Lower leg skin (tissue), 4 donors: Measurements from ENCODE around the gene SPRY4. TPM values are rescaled to one million over a fixed set of nuclear protein-coding genes. Genes with fewer than 3 reads are reported as not detected.

Experiments
- DNase-seq, 2 donors: peaks; one replicate each; pipeline ENCODE4 v3.0.0-alpha.2; 2019; ENCODE audit warnings: low spot score in 2 of 2
- H3K4me3 ChIP-seq: fragments of 200-600 bp; sonication (generic); 2 replicates; pipeline ENCODE4 v1.5.1; 2017; ENCODE audit warnings: mild to moderate bottlenecking, low read depth; ENCODE audit not compliant: poor library complexity, severe bottlenecking
- POLR2A ChIP-seq, 2 donors: fragments of 450-650 bp; IDR thresholded peaks; one replicate each; pipeline ENCODE4 v1.6.1; 2016 to 2017; ENCODE audit warnings: antibody characterized with exemption in 2 of 2, mild to moderate bottlenecking in 1 of 2, moderate library complexity in 1 of 2
- WGBS, 2 donors: methylation state at CpG; one replicate each; pipeline ENCODE4 v1.1.5; 2018; 5-methylcytosine and 5-hydroxymethylcytosine counted together
- intact Hi-C: fragments of 100-400 bp; cut with DNase I; formaldehyde crosslinking; loops from one replicate; pipeline ENCODE4 v1.15.0; 2023; ENCODE audit warnings: low total_unique reads
- total RNA-seq, 4 donors: library from RNA; depleted of rRNA; stranded (reverse); fragments of >200 nt; gene quantifications; one replicate each; pipeline ENCODE4 v1.1.0, GENCODE V29; 2016
- TF ChIP-seq, protein P1 (sequence below), 3 donors: fragments of 450-650 bp; IDR thresholded peaks; one replicate each; pipeline ENCODE4 v1.5.1; 2016; ENCODE audit warnings: antibody characterized with exemption in 3 of 3, mild to moderate bottlenecking in 3 of 3, moderate library complexity in 2 of 3

Gene SPRY4
- total RNA-seq, 4 donors from 2014 or later, result 2.4 to 11.0 (median 6.0) TPM

DNA sequence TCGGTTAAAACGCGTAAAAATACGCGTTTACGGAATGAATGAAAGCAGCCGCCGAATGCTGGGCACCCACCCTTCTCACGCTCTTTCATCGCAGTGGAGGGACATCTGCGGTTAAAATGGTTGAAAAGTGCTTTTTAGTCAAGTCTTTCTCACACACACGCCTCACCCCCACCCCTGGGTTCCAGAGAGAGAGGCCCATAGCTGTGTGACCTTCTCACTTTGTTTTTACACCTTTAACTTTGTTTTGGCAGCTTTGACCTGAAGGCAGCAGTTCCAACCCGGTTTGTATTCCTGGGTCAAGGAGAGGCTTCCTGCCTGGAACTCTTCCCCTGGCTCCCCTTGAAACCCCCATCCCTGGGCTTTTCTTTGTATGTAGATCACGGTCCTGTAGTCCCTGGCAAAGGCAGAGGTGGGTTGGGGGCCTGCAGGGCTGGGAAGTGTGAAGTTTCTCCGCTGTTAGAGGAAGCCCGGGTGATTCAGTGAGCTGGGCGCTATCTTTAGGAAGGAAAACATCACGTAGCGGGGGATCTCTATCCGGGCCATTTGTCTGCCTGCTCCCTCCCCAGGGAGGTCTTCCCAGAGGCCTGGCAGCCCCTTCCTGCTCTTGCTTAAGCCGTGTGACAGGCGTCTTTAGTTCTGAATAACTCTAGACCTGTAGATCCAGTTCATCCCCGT is 29.6 kb downstream of the SPRY4 start:
- TF ChIP-seq, protein P1, sequence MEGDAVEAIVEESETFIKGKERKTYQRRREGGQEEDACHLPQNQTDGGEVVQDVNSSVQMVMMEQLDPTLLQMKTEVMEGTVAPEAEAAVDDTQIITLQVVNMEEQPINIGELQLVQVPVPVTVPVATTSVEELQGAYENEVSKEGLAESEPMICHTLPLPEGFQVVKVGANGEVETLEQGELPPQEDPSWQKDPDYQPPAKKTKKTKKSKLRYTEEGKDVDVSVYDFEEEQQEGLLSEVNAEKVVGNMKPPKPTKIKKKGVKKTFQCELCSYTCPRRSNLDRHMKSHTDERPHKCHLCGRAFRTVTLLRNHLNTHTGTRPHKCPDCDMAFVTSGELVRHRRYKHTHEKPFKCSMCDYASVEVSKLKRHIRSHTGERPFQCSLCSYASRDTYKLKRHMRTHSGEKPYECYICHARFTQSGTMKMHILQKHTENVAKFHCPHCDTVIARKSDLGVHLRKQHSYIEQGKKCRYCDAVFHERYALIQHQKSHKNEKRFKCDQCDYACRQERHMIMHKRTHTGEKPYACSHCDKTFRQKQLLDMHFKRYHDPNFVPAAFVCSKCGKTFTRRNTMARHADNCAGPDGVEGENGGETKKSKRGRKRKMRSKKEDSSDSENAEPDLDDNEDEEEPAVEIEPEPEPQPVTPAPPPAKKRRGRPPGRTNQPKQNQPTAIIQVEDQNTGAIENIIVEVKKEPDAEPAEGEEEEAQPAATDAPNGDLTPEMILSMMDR (IDR thresholded peaks at IDR 0.05), result no peak
- TF ChIP-seq POLR2A (IDR thresholded peaks at IDR 0.05), result no peak
- H3K4me3 ChIP-seq, result no peak overlapping the region
- WGBS, 2 donors, result 72 to 78% methylated on average over 23 of the region's 23 CpGs
- intact Hi-C loops, result no loop called here
- no peak for DNase-seq

DNA sequence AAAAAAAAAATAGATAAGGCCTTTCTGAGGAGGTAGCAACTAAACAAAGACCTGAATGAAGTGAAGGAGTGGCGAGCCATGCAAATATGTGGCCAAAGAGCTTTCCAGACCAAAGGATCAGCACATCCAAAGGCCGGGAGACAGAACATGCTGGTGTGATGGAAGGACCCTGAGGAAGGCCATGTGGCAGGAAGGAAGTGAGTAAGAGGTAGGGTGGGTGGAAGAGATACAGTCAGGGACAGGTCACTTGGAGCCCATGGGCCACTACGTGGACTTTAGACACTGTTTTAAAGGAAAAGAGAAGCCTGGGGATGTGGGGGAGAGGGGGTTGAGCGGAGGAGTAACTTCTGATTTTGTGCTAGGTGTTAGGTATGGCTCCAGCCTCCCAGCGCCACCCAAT is 31.3 kb downstream of the SPRY4 start:
- TF ChIP-seq, protein P1 (IDR thresholded peaks at IDR 0.05), result no peak
- no peak for TF ChIP-seq POLR2A (IDR thresholded peaks at IDR 0.05)
- no peak overlapping the region for H3K4me3 ChIP-seq
- no peak for DNase-seq
- WGBS, 2 donors, result 77 to 83% methylated on average over 5 of the region's 5 CpGs
- intact Hi-C loops, result no loop called here

DNA sequence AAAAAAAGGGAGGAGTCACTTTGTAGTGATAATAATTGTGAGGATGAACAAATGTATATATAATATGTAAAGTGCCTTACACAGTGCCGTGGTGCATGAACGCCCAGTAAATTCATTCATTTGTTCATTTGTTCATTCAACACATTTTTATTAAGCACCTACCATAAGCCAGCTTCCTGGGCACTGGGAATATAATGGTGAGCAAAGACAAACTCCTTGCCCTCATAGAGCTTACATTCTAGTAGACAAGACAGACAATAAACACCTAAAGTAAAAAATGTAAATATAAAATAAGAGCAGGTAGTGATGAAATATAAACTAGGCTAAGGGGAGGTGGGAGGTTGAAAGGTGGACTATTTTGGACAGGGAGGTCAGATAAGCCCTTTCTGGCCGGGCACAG is 32.0 kb downstream of the SPRY4 start:
- H3K4me3 ChIP-seq, result no peak overlapping the region
- no peak for TF ChIP-seq POLR2A (IDR thresholded peaks at IDR 0.05)
- no peak for DNase-seq
- intact Hi-C loops, result no loop called here
- 93 to 97% methylated on average over 3 of the region's 3 CpGs for WGBS, 2 donors

DNA sequence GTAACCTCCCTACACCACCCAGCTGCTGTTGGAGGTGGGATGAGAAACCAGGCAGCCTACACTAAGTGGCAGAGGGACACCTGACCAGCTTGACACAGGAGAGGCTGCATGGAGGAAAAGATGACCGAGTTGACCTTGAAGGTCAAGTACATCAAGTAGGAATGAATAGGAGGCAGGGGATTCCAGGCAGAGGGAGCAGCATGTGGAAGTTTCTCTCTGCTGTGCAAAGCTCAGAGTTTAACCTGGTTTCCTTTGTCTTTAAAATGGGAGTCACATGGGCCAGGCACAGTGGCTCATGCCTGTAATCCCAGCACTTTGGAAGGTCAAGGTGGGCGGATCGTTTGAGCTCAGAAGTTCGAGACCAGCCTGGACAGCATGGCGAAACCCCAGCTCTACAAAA is 32.6 kb downstream of the SPRY4 start:
- 91 to 93% methylated on average over 5 of the region's 5 CpGs for whole genome bisulfite sequencing, 2 donors
- TF ChIP-seq, protein P1 (IDR thresholded peaks at IDR 0.05), result no peak
- TF ChIP-seq POLR2A (IDR thresholded peaks at IDR 0.05), result no peak
- DNase-seq, result no peak
- no peak overlapping the region for H3K4me3 ChIP-seq
- intact Hi-C loops, result no loop called here

DNA sequence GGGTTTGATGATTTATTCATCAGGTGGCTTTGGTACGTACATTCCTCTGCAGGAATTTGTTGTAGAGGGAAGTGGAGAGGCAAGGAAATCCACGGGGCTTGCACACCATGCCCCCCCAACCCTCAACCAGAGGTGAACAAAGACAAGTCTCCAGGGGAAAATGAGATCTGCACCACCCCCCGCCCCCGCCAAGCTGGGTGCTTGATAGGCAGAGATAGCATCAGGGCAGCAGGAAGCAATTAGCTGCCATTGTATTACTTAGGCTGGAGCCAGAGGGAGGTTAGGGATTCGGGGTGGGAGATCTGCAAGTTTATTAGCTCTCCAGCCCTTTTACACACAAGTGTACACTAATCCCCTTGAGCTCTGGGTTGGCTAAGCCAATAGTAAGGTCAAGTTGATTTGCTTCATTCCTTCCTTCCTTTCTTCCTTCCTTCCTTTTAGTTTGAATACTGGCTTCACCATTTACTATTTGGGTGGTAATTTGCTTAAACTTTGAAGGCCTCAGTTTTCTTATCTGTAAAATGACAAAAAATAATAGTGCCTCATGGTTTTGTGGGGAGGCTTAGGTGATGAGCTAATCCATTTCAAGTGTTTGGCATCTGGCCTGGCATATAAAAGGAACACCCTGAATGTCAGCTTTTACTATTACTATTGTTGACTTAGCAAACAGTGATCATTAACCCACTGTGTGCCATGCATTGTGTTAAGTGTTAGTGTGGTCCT is 34.1 kb downstream of the SPRY4 start:
- no peak for DNase-seq
- 46 to 51% methylated on average over 4 to 5 of the region's 5 CpGs for WGBS, 2 donors
- intact Hi-C loops, result no loop called here
- no peak overlapping the region for H3K4me3 ChIP-seq
- TF ChIP-seq, protein P1 (IDR thresholded peaks at IDR 0.05), result no peak
- no peak for TF ChIP-seq POLR2A (IDR thresholded peaks at IDR 0.05)

DNA sequence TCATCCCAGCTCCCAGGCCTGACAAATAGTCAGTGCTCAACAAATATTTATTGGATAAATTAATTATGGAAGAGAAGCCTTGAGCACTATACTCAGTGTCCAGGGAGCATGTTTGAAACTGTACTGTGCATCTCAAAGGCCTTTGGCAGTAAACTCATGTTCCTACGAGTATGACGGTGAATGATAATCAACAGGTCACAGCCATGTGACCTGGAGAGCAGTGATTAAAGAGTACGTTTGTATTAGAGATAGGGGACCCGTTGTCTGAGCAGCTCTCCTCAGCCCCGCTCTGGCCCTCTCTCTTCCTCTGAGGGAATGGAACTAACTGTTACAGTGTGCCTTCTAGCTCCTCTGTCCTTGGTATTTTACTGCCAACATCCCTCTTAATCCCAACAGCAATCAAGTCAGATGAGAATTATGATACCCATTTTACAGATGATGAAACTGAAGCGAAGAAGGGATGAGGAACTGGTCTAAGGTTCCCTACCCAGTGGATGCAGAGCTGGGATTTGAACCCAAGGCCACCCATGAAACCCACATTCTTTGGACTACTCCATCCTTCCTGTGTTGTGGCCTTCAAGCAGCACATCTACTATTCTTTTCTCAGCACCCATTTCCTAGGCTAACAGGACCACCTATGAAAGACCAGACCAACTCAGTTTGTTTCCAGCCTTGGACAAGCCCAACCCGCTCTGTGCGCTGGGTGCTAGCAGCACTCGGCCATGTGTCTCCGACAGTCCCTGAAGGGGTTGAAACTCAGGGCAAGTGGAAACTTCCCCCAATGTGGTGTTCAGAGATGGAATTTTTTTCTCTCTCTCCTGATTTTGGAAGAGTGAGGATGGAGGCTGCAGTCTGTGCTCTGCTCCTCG is 34.9 kb downstream of the SPRY4 start:
- 75 to 79% methylated on average over 11 of the region's 11 CpGs for WGBS, 2 donors
- H3K4me3 ChIP-seq, result no peak overlapping the region
- intact Hi-C loops, result no loop called here
- TF ChIP-seq, protein P1 (IDR thresholded peaks at IDR 0.05), result no peak
- TF ChIP-seq POLR2A (IDR thresholded peaks at IDR 0.05), result no peak
- no peak for DNase-seq
